Placental epithelial cell (primary cell): Measurements from ENCODE around the gene EIF2B1. TPM values are rescaled to one million over a fixed set of nuclear protein-coding genes. Genes with fewer than 3 reads are reported as not detected.

ENCODE experiments used
- small RNA-seq: library from RNA; depleted of rRNA; stranded (forward); fragments of <200 nt; gene quantifications from one replicate; pipeline ENCODE3, GENCODE V24; 2012
- total RNA-seq: library from RNA; depleted of rRNA; stranded (reverse); fragments of >200 nt; gene quantifications from 2 replicates; pipeline ENCODE4 v1.2.3, GENCODE V29; 2012

Gene EIF2B1
- total RNA-seq = 25.5 and 59.6 TPM in 2 replicates

GRCh38 chr12:123633379-123634141 is at the start of gene EIF2B1, which contains the start of gene GTF2H3:
EIF2B1 (minus strand) TSS chr12:123633686; CDS start chr12:123633557, 129 bp downstream.
GTF2H3 (plus strand) TSS chr12:123633829; CDS start chr12:123633860, 31 bp downstream.

GRCh38 chr12:123670882-123671728 is 37.6 kb upstream of the EIF2B1 start, which contains the start of gene TCTN2:
TCTN2 (plus strand) TSS chr12:123671113; CDS start chr12:123671241, 128 bp downstream.

GRCh38 chr12:123601602-123602489 is 31.6 kb downstream of the EIF2B1 start, which contains the start of gene DDX55:
DDX55 (plus strand) TSS chr12:123602099; CDS start chr12:123602149, 50 bp downstream.

Small RNA genes within 50 kb of the gene (small RNA-seq; reads per million reads assigned to genes)
- gene SNORA9B = 11.8 reads per million, percentile 95 among the genes with 10 or more reads in this experiment

Other genes starting within 250 kb of the EIF2B1 start
- 25.5 and 36.2 TPM in 2 replicates for gene KMT5A, start 249.6 kb downstream of the EIF2B1 start, total RNA-seq
- gene RILPL2, start 197.0 kb downstream of the EIF2B1 start, total RNA-seq = 0.87 and 2.0 TPM in 2 replicates
- 6.9 and 18.5 TPM in 2 replicates for gene SNRNP35, start 175.5 kb downstream of the EIF2B1 start, total RNA-seq
- gene RILPL1, start 100.0 kb downstream of the EIF2B1 start, total RNA-seq = 12.3 and 13.7 TPM in 2 replicates
- gene TMED2, start 49.1 kb downstream of the EIF2B1 start, total RNA-seq = 239 and 475 TPM in 2 replicates
- 10.2 and 15.3 TPM in 2 replicates for gene DDX55, start 31.6 kb downstream of the EIF2B1 start, total RNA-seq
- gene GTF2H3, start 143 bp upstream of the EIF2B1 start, total RNA-seq = 16.5 and 57.6 TPM in 2 replicates
- gene TCTN2, start 37.4 kb upstream of the EIF2B1 start, total RNA-seq = 25.6 and 27.1 TPM in 2 replicates
- 9.8 and 17.1 TPM in 2 replicates for gene ATP6V0A2, start 78.7 kb upstream of the EIF2B1 start, total RNA-seq
- under 0.01 and 1.2 TPM in 2 replicates for gene DNAH10, start 128.6 kb upstream of the EIF2B1 start, total RNA-seq